ENCODE data around the gene TCN2. TPM values are rescaled to one million over a fixed set of nuclear protein-coding genes. Genes with fewer than 3 reads are reported as not detected.

TCN2 gene
- total RNA-seq, 2 experiments from 2014 or later: 3.8 TPM; not detected in 1

- Histone ChIP-seq H3K27ac (ENCODE audit: low read depth, low read length, poor library complexity, severe bottlenecking) (no peak overlapping the region), H3K36me3 (ENCODE audit: insufficient read depth, low read length) (no peaks in the 10 kb centered on the region), H4K20me1 (ENCODE audit: insufficient read depth, low read length) (no peaks in the 10 kb centered on the region), H3K4me3 (ENCODE audit: low read depth, low read length, poor library complexity, severe bottlenecking) (no peak overlapping the region), H3K9me2 (ENCODE audit: insufficient read depth, low read length) (no peaks in the 10 kb centered on the region), H2AFZ (ENCODE audit: low read length) (no peak overlapping the region), H3K4me1 (ENCODE audit: insufficient read depth, low read length, poor library complexity, severe bottlenecking) (no peaks in the 10 kb centered on the region), H3K9me3 (ENCODE audit: low read length) (no peaks in the 10 kb centered on the region), H3K4me2 (ENCODE audit: low read length) (no peak overlapping the region), H3K79me2 (ENCODE audit: insufficient read depth, low read depth, low read length) (no peaks in the 10 kb centered on the region)
- ChIA-PET POLR2A (no interaction called here), CTCF (ENCODE audit: unreplicated experiment) (no interaction called here)
- no TSS peak for BruUV-seq (replicated peaks)
- TF ChIP-seq CTCF (conservative IDR thresholded peaks at IDR 0.05; ENCODE audit: low read length) (no peak), EZH2phosphoT487 (IDR thresholded peaks at IDR 0.05; ENCODE audit: borderline replicate concordance, low read depth, low read length) (no peak)
- intact Hi-C loops (cut with micrococcal nuclease; ENCODE audit: unreplicated experiment): no loop called here
- no peak for DNase-seq (ENCODE audit: low spot score)
These were observed 39.7 kb downstream of the TCN2 start for GRCh38 chr22:30646518-30647160.

- H4K20me1 ChIP-seq (ENCODE audit: insufficient read depth, low read length): no peaks in the 10 kb centered on the region
- no peaks in the 10 kb centered on the region for H3K9me2 ChIP-seq (ENCODE audit: insufficient read depth, low read length)
- no peak overlapping the region for H2AFZ ChIP-seq (ENCODE audit: low read length)
- DNase-seq (ENCODE audit: low spot score): no peak
- TF ChIP-seq EZH2phosphoT487 (IDR thresholded peaks at IDR 0.05; ENCODE audit: borderline replicate concordance, low read depth, low read length) (no peak), CTCF (conservative IDR thresholded peaks at IDR 0.05; ENCODE audit: low read length) (no peak)
- no peaks in the 10 kb centered on the region for H3K36me3 ChIP-seq (ENCODE audit: insufficient read depth, low read length)
- no TSS peak for BruUV-seq (replicated peaks)
- H3K4me3 ChIP-seq (ENCODE audit: low read depth, low read length, poor library complexity, severe bottlenecking): no peak overlapping the region
- no peak overlapping the region for H3K27ac ChIP-seq (ENCODE audit: low read depth, low read length, poor library complexity, severe bottlenecking)
- no peaks in the 10 kb centered on the region for H3K9me3 ChIP-seq (ENCODE audit: low read length)
- CTCF ChIA-PET (ENCODE audit: unreplicated experiment): no interaction called here
- intact Hi-C loops (cut with micrococcal nuclease; ENCODE audit: unreplicated experiment): no loop called here
- POLR2A ChIA-PET: no interaction called here
- no peak overlapping the region for H3K4me2 ChIP-seq (ENCODE audit: low read length)
- no peaks in the 10 kb centered on the region for H3K79me2 ChIP-seq (ENCODE audit: insufficient read depth, low read depth, low read length)
- H3K4me1 ChIP-seq (ENCODE audit: insufficient read depth, low read length, poor library complexity, severe bottlenecking): no peaks in the 10 kb centered on the region
These were observed 40.6 kb downstream of the TCN2 start for GRCh38 chr22:30647536-30647935.

- CTCF ChIA-PET (ENCODE audit: unreplicated experiment): no interaction called here
- Histone ChIP-seq H3K79me2 (ENCODE audit: insufficient read depth, low read depth, low read length) (no peaks in the 10 kb centered on the region), H2AFZ (ENCODE audit: low read length) (no peak overlapping the region), H3K4me3 (ENCODE audit: low read depth, low read length, poor library complexity, severe bottlenecking) (no peak overlapping the region), H3K4me2 (ENCODE audit: low read length) (no peak overlapping the region), H3K9me3 (ENCODE audit: low read length) (no peaks in the 10 kb centered on the region), H4K20me1 (ENCODE audit: insufficient read depth, low read length) (no peaks in the 10 kb centered on the region), H3K9me2 (ENCODE audit: insufficient read depth, low read length) (no peaks in the 10 kb centered on the region), H3K36me3 (ENCODE audit: insufficient read depth, low read length) (no peaks in the 10 kb centered on the region), H3K27ac (ENCODE audit: low read depth, low read length, poor library complexity, severe bottlenecking) (no peak overlapping the region), H3K4me1 (ENCODE audit: insufficient read depth, low read length, poor library complexity, severe bottlenecking) (no peaks in the 10 kb centered on the region)
- POLR2A ChIA-PET: no interaction called here
- no TSS peak for BruUV-seq (replicated peaks)
- DNase-seq (ENCODE audit: low spot score): no peak
- TF ChIP-seq EZH2phosphoT487 (IDR thresholded peaks at IDR 0.05; ENCODE audit: borderline replicate concordance, low read depth, low read length) (no peak), CTCF (conservative IDR thresholded peaks at IDR 0.05; ENCODE audit: low read length) (no peak)
- intact Hi-C loops (cut with micrococcal nuclease; ENCODE audit: unreplicated experiment): no loop called here
These were observed 41.9 kb downstream of the TCN2 start for GRCh38 chr22:30648825-30649224.
